HEK293 (cell line): ENCODE measurements around the gene PWWP2B.

Experiments
- CTCF ChIA-PET: fragments of 350-600 bp; formaldehyde crosslinking; extraction: SDS; loops from one replicate; lab custom pipeline; 2021; ENCODE audit warnings: antibody characterized with exemption; lab: Yijun Ruan, JAX
- POLR2A ChIA-PET: fragments of 300-600 bp; formaldehyde crosslinking; extraction: SDS; loops from one replicate; lab custom pipeline; 2020; ENCODE audit warnings: antibody characterized with exemption, inconsistent platforms; lab: Yijun Ruan, JAX
- H3K27ac ChIP-seq: fragments of 200-500 bp; sonication (Bioruptor generic); 2 replicates; pipeline ENCODE4 v1.5.1; 2014; ENCODE audit warnings: low read depth, low read length, control low read depth, inconsistent platforms; ENCODE audit errors: extremely low read depth
- H3K36me3 ChIP-seq, 2 experiments: fragments of 200-500 bp in 1 of 2; sonication (Bioruptor generic) in 1 of 2; 1 replicate in 1 of 2; 2 replicates in 1 of 2; pipeline ENCODE4 v1.5.1; 2014 to 2017; ENCODE audit warnings: inconsistent platforms in 2 of 2, low read length in 2 of 2; ENCODE audit not compliant: control insufficient read depth in 2 of 2, insufficient read depth in 1 of 2
- H3K4me1 ChIP-seq: fragments of 200-500 bp; sonication (Bioruptor generic); 2 replicates; pipeline ENCODE4 v1.5.1; 2014; ENCODE audit warnings: mild to moderate bottlenecking, low read length, inconsistent platforms; ENCODE audit not compliant: control insufficient read depth, insufficient read depth
- H3K4me3 ChIP-seq: 2 replicates; pipeline ENCODE4 v1.5.1; 2011; ENCODE audit warnings: low read depth, mild to moderate bottlenecking, control low read depth, low read length, moderate library complexity
- H3K9me3 ChIP-seq: fragments of 200-500 bp; sonication (Bioruptor generic); 2 replicates; pipeline ENCODE4 v1.5.1; 2014; ENCODE audit warnings: low read depth, low read length, inconsistent platforms; ENCODE audit not compliant: control insufficient read depth, insufficient read depth
- CTCF ChIP-seq: fragments of 450-650 bp; formaldehyde crosslinking; IDR thresholded peaks from 2 replicates; pipeline ENCODE4 v1.5.1; 2016; ENCODE audit warnings: missing biosample characterization, missing genetic modification characterization
- EGR2 ChIP-seq: fragments of 450-650 bp; formaldehyde crosslinking; IDR thresholded peaks from 2 replicates; pipeline ENCODE4 v1.5.1; 2016; ENCODE audit warnings: low read depth, missing biosample characterization, missing genetic modification characterization
- GLI2 ChIP-seq: fragments of 450-650 bp; formaldehyde crosslinking; IDR thresholded peaks from 2 replicates; pipeline ENCODE4; 2017; ENCODE audit warnings: missing biosample characterization, missing genetic modification characterization, low read depth, borderline replicate concordance
- GLIS2 ChIP-seq: fragments of 450-650 bp; formaldehyde crosslinking; IDR thresholded peaks from 2 replicates; pipeline ENCODE4 v1.5.1; 2016; ENCODE audit warnings: missing biosample characterization, missing genetic modification characterization
- SALL2 ChIP-seq: fragments of 450-650 bp; formaldehyde crosslinking; IDR thresholded peaks from 2 replicates; pipeline ENCODE4 v1.5.0; 2017; ENCODE audit warnings: missing biosample characterization, mild to moderate bottlenecking, missing genetic modification characterization, borderline replicate concordance
- ZNF2 ChIP-seq: fragments of 450-650 bp; formaldehyde crosslinking; IDR thresholded peaks from 2 replicates; pipeline ENCODE4 v1.5.1; 2016; ENCODE audit warnings: missing biosample characterization, missing genetic modification characterization
- ZNF266 ChIP-seq: fragments of 450-650 bp; formaldehyde crosslinking; IDR thresholded peaks from 2 replicates; pipeline ENCODE4 v1.5.1; 2016; ENCODE audit warnings: missing biosample characterization, missing genetic modification characterization, low read depth
- ZNF404 ChIP-seq: fragments of 450-650 bp; formaldehyde crosslinking; IDR thresholded peaks from 2 replicates; pipeline ENCODE4 v1.5.1; 2017; ENCODE audit warnings: missing biosample characterization, missing genetic modification characterization
- ZNF473 ChIP-seq: fragments of 450-650 bp; formaldehyde crosslinking; IDR thresholded peaks from 2 replicates; pipeline ENCODE4 v1.5.1; 2017; ENCODE audit warnings: missing biosample characterization, missing genetic modification characterization
- ZNF48 ChIP-seq: fragments of 450-650 bp; formaldehyde crosslinking; IDR thresholded peaks from 2 replicates; pipeline ENCODE4 v1.5.1; 2016; ENCODE audit warnings: missing biosample characterization, missing genetic modification characterization
- ZNF561 ChIP-seq: fragments of 450-650 bp; IDR thresholded peaks from 2 replicates; pipeline ENCODE4 v1.5.1; 2018; ENCODE audit warnings: missing biosample characterization, missing genetic modification characterization, borderline replicate concordance
- ZNF580 ChIP-seq: fragments of 450-650 bp; formaldehyde crosslinking; IDR thresholded peaks from 2 replicates; pipeline ENCODE4 v1.5.1; 2016; ENCODE audit warnings: missing biosample characterization, missing genetic modification characterization
- ZNF677 ChIP-seq: fragments of 450-650 bp; IDR thresholded peaks from 2 replicates; pipeline ENCODE4 v1.5.0; 2018; ENCODE audit warnings: missing biosample characterization, mild to moderate bottlenecking, missing genetic modification characterization, moderate library complexity
- ZSCAN23 ChIP-seq: fragments of 450-650 bp; formaldehyde crosslinking; IDR thresholded peaks from 2 replicates; pipeline ENCODE4 v1.5.1; 2016; ENCODE audit warnings: missing biosample characterization, missing genetic modification characterization
- TF ChIP-seq, protein P1 (sequence below): fragments of 450-650 bp; formaldehyde crosslinking; IDR thresholded peaks from 2 replicates; pipeline ENCODE4 v1.5.1; 2016; ENCODE audit warnings: missing biosample characterization, missing genetic modification characterization

The PWWP2B gene

DNA sequence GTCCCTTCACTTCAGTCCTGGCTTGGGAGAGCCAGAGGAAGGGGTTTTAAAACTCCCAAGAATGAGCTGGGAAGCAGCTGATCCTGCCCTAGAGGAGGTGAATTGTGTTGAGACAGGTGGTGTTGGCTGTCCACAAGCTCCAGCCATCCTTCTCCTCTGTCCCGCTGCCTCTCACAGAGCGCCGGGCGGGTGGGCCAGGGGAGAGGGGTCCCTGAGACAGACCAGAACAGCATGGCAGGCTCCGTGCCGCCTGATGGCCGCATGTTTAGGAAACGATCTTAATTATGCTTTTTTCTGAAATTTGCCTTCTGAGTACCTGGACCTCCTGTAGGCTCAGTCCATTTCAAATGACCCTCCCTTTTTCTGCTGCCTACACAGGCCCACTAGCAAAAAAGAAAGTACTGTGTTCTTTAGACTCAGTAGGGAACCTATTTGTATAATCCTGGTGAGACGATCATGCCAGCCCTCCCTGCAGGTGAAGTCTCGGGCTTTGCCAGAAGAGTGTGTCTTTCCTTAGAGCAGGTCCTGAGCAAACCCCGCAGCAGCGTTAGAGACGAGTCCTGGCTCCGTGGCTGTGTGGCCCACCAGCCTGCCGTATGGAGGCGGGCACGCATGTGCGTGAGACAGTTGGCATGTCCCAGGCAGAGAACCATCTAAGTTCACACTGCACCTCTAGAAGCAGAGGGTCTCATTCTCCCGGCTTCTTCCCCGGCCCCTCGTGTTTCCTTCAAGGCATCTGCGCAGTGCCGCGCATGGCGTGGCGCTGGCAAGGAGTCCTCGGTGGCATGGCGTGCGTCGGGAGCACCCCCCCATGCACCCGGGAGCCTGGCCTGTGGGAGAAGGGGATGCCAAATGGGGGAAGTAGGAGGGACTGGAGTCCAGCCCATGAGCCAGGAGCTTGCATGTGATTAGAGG lies 26.3 kb upstream of the PWWP2B start:
- TF ChIP-seq ZNF561: no peak
- TF ChIP-seq, protein P1, sequence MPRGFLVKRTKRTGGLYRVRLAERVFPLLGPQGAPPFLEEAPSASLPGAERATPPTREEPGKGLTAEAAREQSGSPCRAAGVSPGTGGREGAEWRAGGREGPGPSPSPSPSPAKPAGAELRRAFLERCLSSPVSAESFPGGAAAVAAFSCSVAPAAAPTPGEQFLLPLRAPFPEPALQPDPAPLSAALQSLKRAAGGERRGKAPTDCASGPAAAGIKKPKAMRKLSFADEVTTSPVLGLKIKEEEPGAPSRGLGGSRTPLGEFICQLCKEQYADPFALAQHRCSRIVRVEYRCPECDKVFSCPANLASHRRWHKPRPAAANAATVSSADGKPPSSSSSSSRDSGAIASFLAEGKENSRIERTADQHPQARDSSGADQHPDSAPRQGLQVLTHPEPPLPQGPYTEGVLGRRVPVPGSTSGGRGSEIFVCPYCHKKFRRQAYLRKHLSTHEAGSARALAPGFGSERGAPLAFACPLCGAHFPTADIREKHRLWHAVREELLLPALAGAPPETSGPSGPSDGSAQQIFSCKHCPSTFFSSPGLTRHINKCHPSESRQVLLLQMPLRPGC (tag by site-specific recombination): no peak
- TF ChIP-seq ZNF404 (tag by site-specific recombination): no peak
- no peak for TF ChIP-seq ZNF266 (tag by site-specific recombination)
- TF ChIP-seq ZSCAN23 (tag by site-specific recombination): no peak
- no peak for TF ChIP-seq GLIS2 (tag by site-specific recombination)
- TF ChIP-seq CTCF: no peak
- TF ChIP-seq GLI2 (tag by site-specific recombination): no peak
- no peak for TF ChIP-seq ZNF2 (tag by site-specific recombination)
- no peak for TF ChIP-seq SALL2
- TF ChIP-seq ZNF473 (tag by site-specific recombination): no peak
- TF ChIP-seq ZNF677 (tag by site-specific recombination): no peak
- Histone ChIP-seq H3K36me3 (peaks cover 0 to 3% of the 10 kb centered on the region in 2 experiments; a peak in 1 of 3 replicates), H3K27ac (no peak overlapping the region), H3K9me3 (no peaks in the 10 kb centered on the region), H3K4me3 (no peak overlapping the region), H3K4me1 (no peaks in the 10 kb centered on the region)
- POLR2A ChIA-PET: no interaction called here
- CTCF ChIA-PET: interaction anchor here (0.5 to 2.2 kb wide), 2 partner anchors 10 to 12 kb away, joined by 3 to 10 read pairs; no protein-coding TSS in a partner anchor

DNA sequence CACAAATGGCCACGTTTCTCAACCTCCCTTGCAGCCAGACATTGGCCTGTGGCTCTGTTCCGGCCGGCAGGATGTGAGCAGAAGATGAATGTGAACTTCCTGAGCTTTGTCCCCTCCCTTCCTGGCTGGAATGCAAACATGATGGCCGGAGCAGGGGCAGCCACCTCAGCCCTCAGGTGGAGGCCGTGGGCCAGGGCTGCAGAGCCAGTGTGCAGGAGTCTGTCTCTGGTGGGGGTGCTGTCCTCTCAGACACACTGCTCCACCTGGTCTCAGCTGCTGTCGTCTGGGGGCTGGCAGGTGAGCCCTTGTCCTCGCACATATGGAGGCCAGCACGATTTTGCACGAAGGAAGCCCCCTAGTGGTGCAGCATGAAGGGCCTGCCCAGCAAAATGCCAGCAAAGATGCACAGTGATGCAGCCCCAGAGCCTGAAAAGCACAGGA lies 25.3 kb upstream of the PWWP2B start:
- ChIA-PET POLR2A (no interaction called here), CTCF (interaction anchor here (0.6 to 2.2 kb wide), 2 partner anchors 11 to 210 kb away, joined by 3 to 10 read pairs; no protein-coding TSS in a partner anchor)
- Histone ChIP-seq H3K27ac (no peak overlapping the region), H3K4me1 (no peaks in the 10 kb centered on the region), H3K9me3 (no peaks in the 10 kb centered on the region), H3K36me3 (no peaks in the 10 kb centered on the region), H3K4me3 (no peak overlapping the region)
- TF ChIP-seq EGR2 (no peak), ZNF580 (peak; percentile 44; the same call in 1 of the 2 replicates)

DNA sequence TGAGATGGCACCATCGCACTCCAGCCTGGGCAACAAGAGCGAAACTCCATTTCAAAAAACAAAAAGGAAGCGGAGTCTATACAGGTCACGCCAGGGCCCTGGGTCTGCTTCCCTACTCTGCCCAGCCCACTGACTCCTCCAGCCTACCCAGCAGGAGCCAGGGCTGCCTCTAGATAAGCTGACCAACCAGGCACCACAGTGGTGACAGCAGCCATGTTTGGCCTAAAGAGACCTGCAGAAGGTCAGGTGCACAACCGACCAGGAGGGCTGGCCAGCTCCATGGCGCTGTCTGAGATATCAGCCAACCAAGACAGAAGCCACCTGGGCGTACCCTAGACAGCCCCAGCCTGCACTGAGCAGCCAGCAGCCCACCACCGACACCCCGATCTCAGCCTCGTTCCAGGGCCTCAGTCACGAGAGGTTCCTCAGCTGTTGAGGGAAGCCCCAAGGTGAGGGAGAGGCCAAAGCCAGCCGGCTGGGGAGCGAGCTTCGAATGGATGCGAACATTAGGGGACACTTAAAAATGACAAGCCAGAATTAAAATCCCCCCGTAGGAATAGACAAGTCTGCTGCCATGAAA lies 24.4 kb upstream of the PWWP2B start:
- CTCF ChIA-PET: interaction anchor here (2.2 kb wide), 1 partner anchor 12 kb away, joined by 10 read pairs; no protein-coding TSS in a partner anchor
- no peaks in the 10 kb centered on the region for H3K4me1 ChIP-seq
- TF ChIP-seq SALL2 (no peak), ZNF48 (no peak)
- POLR2A ChIA-PET: no interaction called here
- H3K27ac ChIP-seq: no peak overlapping the region
- H3K36me3 ChIP-seq: no peaks in the 10 kb centered on the region
- no peak overlapping the region for H3K4me3 ChIP-seq
- no peaks in the 10 kb centered on the region for H3K9me3 ChIP-seq
